NT2/D1 (cell line): ENCODE data around the gene INSR.

Experiments
- SUZ12 ChIP-seq: IDR thresholded peaks from 2 replicates; pipeline ENCODE4 v1.6.1; 2011; ENCODE audit not compliant: insufficient read length, insufficient read depth; ENCODE audit errors: extremely low read depth
- YY1 ChIP-seq: IDR thresholded peaks from 2 replicates; pipeline ENCODE4 v1.6.1; 2011; ENCODE audit not compliant: insufficient read length, insufficient read depth
- ZNF274 ChIP-seq: IDR thresholded peaks from 2 replicates; pipeline ENCODE4 v1.6.1; 2011; ENCODE audit warnings: mild to moderate bottlenecking, low read depth, low read length

DNA sequence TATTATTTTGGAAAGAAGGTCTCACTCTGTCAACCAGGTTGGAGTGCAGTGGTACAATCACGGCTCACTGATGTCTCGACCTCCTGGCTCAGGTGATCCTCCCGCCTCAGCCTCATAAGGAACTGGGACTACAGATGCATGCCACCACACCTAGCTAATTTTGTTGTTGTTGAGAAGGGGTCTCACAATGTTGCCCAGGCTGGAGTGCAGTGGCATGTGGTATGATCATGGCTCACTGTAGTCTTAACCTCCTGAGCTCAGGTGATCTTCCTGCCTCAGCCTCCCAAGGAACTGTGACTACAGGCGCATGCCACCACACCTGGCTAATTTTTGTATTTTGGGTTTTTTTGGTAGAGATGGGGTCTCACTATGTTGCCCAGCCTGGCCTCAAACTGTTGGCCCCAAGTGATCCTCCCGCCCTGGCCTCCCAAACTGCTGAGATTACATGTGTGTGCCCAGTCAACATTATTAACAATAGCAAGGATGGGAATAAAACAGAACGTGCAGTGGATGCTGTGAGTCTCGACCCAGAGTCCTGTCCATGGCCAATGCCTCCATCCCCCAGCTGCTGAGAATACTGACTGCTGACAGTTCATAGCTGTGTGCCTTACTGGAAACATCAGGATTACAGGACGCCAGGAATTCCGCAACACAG is 230.3 kb downstream of the INSR start:
- TF ChIP-seq YY1 (no peak), SUZ12 (no peak), ZNF274 (no peak)
